ENCODE results near the gene ADGRA3. TPM values are rescaled to one million over a fixed set of nuclear protein-coding genes. Genes with fewer than 3 reads are reported as not detected.

ADGRA3 gene
- total RNA-seq, 4 donors from 2014 or later = 17.8 to 48.8 (median 32.4) TPM

- TF ChIP-seq EP300 (IDR thresholded peaks at IDR 0.05) (no peak), POLR2AphosphoS5 (IDR thresholded peaks at IDR 0.05) (no peak), POLR2A (IDR thresholded peaks at IDR 0.05) (no peak)
- TF ChIP-seq, protein P1, sequence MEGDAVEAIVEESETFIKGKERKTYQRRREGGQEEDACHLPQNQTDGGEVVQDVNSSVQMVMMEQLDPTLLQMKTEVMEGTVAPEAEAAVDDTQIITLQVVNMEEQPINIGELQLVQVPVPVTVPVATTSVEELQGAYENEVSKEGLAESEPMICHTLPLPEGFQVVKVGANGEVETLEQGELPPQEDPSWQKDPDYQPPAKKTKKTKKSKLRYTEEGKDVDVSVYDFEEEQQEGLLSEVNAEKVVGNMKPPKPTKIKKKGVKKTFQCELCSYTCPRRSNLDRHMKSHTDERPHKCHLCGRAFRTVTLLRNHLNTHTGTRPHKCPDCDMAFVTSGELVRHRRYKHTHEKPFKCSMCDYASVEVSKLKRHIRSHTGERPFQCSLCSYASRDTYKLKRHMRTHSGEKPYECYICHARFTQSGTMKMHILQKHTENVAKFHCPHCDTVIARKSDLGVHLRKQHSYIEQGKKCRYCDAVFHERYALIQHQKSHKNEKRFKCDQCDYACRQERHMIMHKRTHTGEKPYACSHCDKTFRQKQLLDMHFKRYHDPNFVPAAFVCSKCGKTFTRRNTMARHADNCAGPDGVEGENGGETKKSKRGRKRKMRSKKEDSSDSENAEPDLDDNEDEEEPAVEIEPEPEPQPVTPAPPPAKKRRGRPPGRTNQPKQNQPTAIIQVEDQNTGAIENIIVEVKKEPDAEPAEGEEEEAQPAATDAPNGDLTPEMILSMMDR (IDR thresholded peaks at IDR 0.05) = no peak
- Histone ChIP-seq H3K4me3 (no peak overlapping the region), H3K36me3 (peaks cover 0 to 34% of the 10 kb centered on the region in 2 donors), H3K9me3 (no peaks in the 10 kb centered on the region), H3K4me1 (no peaks in the 10 kb centered on the region), H3K27me3 (no peaks in the 10 kb centered on the region), H3K27ac (no peak overlapping the region)
- 78 to 100% methylated on average over 1 of the region's 1 CpG for WGBS, 2 donors (ENCODE audit: low coverage in 1 of 2)
- no peak for ATAC-seq
These were observed 95.6 kb downstream of the ADGRA3 start for GRCh38 chr4:22420291-22420690.

GRCh38 chr4:22417408-22417807, 98.5 kb downstream of the ADGRA3 start:
- no peaks in the 10 kb centered on the region for H3K4me1 ChIP-seq
- no peak overlapping the region for H3K4me3 ChIP-seq
- ATAC-seq = no peak
- peaks cover 0 to 25% of the 10 kb centered on the region in 2 donors for H3K36me3 ChIP-seq
- TF ChIP-seq EP300 (IDR thresholded peaks at IDR 0.05) (no peak), POLR2A (IDR thresholded peaks at IDR 0.05) (no peak), POLR2AphosphoS5 (IDR thresholded peaks at IDR 0.05) (no peak)
- TF ChIP-seq, protein P1 (IDR thresholded peaks at IDR 0.05) = no peak
- WGBS, 2 donors (ENCODE audit: low coverage in 1 of 2) = 68 to 73% methylated on average over 3 to 4 of the region's 4 CpGs
- H3K27me3 ChIP-seq = no peaks in the 10 kb centered on the region
- H3K9me3 ChIP-seq = no peaks in the 10 kb centered on the region
- no peak overlapping the region for H3K27ac ChIP-seq

GRCh38 chr4:22416403-22416802, 99.5 kb downstream of the ADGRA3 start:
- ATAC-seq = no peak

GRCh38 chr4:22414833-22415232, 101.0 kb downstream of the ADGRA3 start:
- Histone ChIP-seq H3K27ac (no peak overlapping the region), H3K4me3 (no peak overlapping the region), H3K9me3 (no peaks in the 10 kb centered on the region), H3K36me3 (peaks cover 0 to 13% of the 10 kb centered on the region in 2 donors), H3K27me3 (no peaks in the 10 kb centered on the region), H3K4me1 (no peaks in the 10 kb centered on the region)
- no peak for ATAC-seq
- no peak for TF ChIP-seq POLR2AphosphoS5 (IDR thresholded peaks at IDR 0.05)
- TF ChIP-seq EP300 (IDR thresholded peaks at IDR 0.05) = no peak
- TF ChIP-seq, protein P1 (IDR thresholded peaks at IDR 0.05) = no peak
- TF ChIP-seq POLR2A (IDR thresholded peaks at IDR 0.05) = no peak
- 17 to 40% methylated on average over 1 of the region's 2 CpGs for WGBS, 2 donors (ENCODE audit: low coverage in 1 of 2)

More at GRCh38 chr4:22416403-22416802, 99.5 kb downstream of the ADGRA3 start:
- Histone ChIP-seq H3K27me3 (no peaks in the 10 kb centered on the region), H3K4me3 (no peak overlapping the region), H3K4me1 (no peaks in the 10 kb centered on the region), H3K36me3 (peaks cover 0 to 21% of the 10 kb centered on the region in 2 donors), H3K27ac (no peak overlapping the region), H3K9me3 (no peaks in the 10 kb centered on the region)
- 18 to 28% methylated on average over 3 of the region's 3 CpGs for WGBS, 2 donors (ENCODE audit: low coverage in 1 of 2)
- TF ChIP-seq POLR2A (IDR thresholded peaks at IDR 0.05) (no peak), POLR2AphosphoS5 (IDR thresholded peaks at IDR 0.05) (no peak), EP300 (IDR thresholded peaks at IDR 0.05) (no peak)
- TF ChIP-seq, protein P1 (IDR thresholded peaks at IDR 0.05) = no peak

DNA sequence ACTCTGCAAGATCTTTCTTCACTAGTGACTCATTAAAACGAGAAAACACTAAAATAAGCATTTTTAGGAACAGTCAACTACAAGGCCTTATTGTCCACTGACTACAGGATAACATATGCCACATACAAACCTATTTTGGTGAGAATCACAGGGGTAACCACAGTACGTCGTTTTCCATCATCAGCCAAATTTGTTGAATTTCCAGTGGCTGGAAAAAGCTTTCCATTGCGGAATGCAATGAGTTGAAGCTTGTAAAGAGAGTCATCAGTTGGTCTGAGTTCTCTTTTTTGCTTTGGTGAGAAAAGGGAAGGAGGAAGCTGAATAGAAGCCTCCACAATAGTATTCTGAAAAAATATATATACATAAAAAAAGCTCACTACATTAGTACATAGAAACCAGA, 102.4 kb downstream of the ADGRA3 start:
- ATAC-seq = no peak
- 87 to 90% methylated on average over 4 of the region's 4 CpGs for WGBS, 2 donors (ENCODE audit: low coverage in 1 of 2)
- TF ChIP-seq EP300 (IDR thresholded peaks at IDR 0.05) (no peak), POLR2AphosphoS5 (IDR thresholded peaks at IDR 0.05) (no peak), POLR2A (IDR thresholded peaks at IDR 0.05) (no peak)
- TF ChIP-seq, protein P1 (IDR thresholded peaks at IDR 0.05) = no peak
- Histone ChIP-seq H3K4me1 (no peaks in the 10 kb centered on the region), H3K27ac (no peak overlapping the region), H3K4me3 (no peak overlapping the region), H3K36me3 (peaks cover 0 to 10% of the 10 kb centered on the region in 2 donors), H3K27me3 (no peaks in the 10 kb centered on the region), H3K9me3 (no peaks in the 10 kb centered on the region)
